Posterior cingulate gyrus (tissue), 11 donors: Measurements from ENCODE around the gene CD300LG.
"Not testable (repeated sequence)": the region's sequence is repeated elsewhere in the genome, so short reads cannot be mapped to it uniquely, and the experiment has no call there.

ENCODE experiments used
- DNase-seq, 10 donors: peaks; one replicate each; pipeline versions ENCODE4 v3.0.0 to v3.0.0-alpha.2; 2020 to 2021; ENCODE audit warnings: mixed read lengths in 3 of 10
- intact Hi-C: fragments of 100-400 bp; cut with DNase I; formaldehyde crosslinking; loops from one replicate; pipeline ENCODE4 v1.15.1; 2023

The CD300LG gene, protein sequence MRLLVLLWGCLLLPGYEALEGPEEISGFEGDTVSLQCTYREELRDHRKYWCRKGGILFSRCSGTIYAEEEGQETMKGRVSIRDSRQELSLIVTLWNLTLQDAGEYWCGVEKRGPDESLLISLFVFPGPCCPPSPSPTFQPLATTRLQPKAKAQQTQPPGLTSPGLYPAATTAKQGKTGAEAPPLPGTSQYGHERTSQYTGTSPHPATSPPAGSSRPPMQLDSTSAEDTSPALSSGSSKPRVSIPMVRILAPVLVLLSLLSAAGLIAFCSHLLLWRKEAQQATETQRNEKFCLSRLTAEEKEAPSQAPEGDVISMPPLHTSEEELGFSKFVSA

DNA sequence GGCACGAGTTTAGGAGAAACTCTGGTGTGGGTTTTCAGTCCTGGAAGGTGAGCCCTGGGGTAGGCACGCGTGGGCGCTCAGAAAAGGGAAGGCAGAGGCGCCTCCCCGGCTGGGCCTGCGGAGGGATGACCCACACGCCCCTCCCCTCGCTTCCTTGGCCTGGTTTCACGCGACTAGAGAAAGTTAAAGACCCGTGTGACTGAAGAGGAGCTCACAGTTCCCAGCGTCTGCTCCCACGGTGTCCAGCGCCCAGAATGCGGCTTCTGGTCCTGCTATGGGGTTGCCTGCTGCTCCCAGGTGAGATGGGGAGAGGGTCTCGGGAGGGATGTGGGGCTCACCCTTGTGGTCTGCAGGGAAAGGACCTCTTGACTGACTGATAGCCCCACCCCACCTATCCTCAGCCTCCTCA, at the start of gene CD300LG:
Gene CD300LG, plus strand, starts transcription at position 214 of the 409 bp plus-strand sequence. Its CDS starts 41 bp downstream, at position 255.
- peak in 2 of 10 donors; percentile 29 to 44 for DNase-seq
- intact Hi-C loops: loop anchor here (1.0 to 5.0 kb wide), 2 partner anchors 68 to 155 kb away; no protein-coding TSS in a partner anchor

GRCh38 chr17:43798024-43798423, 49.0 kb upstream of the CD300LG start:
- intact Hi-C loops, DNase-seq: not testable (repeated sequence)

GRCh38 chr17:43799047-43799446, 47.9 kb upstream of the CD300LG start:
- intact Hi-C loops: no loop called here
- DNase-seq: no peak

DNA sequence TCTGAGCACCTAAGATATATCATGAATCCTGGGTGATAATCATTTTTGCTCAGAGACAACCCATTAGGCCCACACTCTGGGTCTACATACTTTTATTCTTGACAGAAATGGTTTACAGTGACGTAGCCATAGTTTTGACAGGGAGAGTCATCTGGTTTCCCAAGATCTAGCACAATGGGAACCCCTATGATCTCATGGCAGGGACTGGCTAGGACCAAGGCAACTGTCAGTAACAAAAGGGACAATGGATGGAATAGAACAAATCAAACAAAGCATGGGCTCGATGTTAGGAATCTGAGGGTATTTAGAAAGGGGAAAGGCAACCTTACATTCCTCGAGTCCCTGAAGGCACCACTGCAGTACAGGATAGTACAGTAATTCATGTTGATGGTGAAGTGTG, 46.2 kb upstream of the CD300LG start:
- no peak for DNase-seq
- intact Hi-C loops: no loop called here

DNA sequence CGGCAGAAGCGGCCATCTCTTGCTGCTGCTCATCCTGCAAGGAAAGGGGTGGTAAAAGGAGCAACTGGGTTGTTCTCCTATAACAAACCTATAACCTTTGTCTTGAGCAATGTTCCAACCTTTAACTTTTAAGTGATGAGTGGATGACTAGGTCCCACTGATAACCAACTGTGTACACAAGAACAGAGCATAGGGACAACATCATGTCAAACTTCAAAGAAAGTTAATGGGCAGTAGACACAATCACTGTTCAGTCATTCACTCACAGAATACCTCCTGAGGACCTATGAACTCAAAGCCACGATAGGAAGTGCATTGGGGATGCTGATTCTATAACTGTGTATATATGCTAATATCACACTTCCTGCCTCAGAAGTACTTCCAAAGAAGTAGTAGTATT, 45.1 kb upstream of the CD300LG start:
- intact Hi-C loops: no loop called here
- DNase-seq: no peak

DNA sequence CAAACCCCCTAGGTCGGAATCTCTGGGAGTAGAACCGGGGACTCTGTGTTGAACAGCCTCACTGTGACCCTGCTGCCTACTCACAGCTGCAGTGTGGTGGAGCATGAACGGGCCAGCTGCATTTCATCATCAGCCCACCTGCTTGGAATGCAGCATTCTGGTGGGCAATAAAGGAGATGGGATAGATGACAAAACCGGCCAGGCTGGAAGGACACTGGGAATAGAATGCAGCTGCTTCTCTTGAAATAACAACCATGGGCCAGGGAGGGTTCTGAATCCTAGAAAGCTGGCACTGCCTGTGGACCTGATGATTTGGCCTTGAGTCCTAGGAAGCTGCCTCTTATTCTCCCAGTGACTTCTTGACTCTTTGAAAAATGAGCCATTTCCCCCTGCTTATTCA, 43.2 kb upstream of the CD300LG start:
- intact Hi-C loops: no loop called here
- no peak for DNase-seq

GRCh38 chr17:43805117-43805516, 41.9 kb upstream of the CD300LG start:
- intact Hi-C loops: no loop called here
- DNase-seq: no peak

DNA sequence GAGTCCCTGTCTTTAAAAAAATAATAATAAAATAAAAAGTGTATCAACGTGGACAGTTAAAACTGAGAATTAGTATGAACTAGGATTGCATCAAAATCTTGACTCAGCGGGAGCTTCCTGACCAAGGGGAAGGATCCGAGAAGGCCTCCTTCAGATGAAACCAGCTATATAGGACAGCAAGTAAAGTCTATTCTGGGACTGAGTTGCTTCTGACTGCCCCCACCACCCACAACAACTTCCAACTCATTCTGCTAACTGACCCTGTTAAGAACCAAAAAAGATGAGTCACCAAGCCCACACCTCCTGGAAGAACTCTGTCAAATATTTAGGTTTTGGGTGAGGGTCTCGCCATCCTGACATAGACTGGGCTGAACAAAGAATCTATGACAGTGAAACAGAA, 38.9 kb upstream of the CD300LG start:
- no peak for DNase-seq
- intact Hi-C loops: no loop called here

DNA sequence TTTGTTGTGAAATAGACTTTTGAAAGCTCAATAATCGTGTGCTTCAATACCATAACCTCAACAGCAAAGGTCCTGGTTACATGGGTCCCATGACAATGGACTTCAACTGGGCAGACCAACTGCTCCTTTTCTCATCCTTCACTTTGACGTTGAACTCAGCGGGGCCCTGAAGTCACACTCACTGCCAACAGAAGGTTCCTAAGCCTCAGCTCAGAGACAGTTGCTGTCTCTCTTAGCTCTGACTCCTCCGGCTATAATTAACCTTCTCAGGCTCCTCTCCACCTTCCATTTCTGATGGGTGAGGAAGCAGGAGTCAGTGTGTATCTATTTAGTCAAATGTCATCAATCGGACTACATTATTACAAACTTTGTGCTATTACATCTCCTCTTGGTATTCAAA, 37.9 kb upstream of the CD300LG start:
- DNase-seq: no peak
- intact Hi-C loops: no loop called here

DNA sequence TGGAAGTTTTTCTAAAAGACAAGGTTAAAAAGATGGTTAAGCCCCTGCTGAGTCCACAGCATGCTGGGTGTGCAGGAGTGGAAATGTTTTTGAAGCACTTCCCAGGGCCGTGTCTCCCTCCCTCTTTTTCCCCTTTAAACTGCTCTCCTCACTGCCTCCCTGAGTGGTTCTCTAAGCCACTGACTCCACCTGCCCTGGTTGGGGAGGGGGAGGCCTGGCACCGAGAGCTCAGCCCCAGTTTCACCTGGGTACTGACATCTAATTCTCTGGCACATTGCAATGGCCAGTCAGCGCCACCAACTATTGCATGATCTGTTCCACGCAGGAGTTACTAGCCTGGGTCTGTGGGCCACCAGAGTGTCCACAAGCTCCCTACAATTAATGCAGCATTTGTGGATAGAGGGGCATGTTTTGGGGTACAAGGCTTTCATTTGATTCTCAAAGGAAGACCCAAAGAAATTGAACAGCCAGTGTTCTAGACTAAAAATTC, 36.7 kb upstream of the CD300LG start:
- DNase-seq: no peak
- intact Hi-C loops: no loop called here

- intact Hi-C loops: no loop called here
- no peak for DNase-seq
These were observed 36.2 kb upstream of the CD300LG start for GRCh38 chr17:43810823-43811222.

GRCh38 chr17:43812396-43813265, 34.3 kb upstream of the CD300LG start:
- no peak for DNase-seq
- intact Hi-C loops: no loop called here

GRCh38 chr17:43813386-43813785, 33.6 kb upstream of the CD300LG start:
- intact Hi-C loops: no loop called here

DNA sequence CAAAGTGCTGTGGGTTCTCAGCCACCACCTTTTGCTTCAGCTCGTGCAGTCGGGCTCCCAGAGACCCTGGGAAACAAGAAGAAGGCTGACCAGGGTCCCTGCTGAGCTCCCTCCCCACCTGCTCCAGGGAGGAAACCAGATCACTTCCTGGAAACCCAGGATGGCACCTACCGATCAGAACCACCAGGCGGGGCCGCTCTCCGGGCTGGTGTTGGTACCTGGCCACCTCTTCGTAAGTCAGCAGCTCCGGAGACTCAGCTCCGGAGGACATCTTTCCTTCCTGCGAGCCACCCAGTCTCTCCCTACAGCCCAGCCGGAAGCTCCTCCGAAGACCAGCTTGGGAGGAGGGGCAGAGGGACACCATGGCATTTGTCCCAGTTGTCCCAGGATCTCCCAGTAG, 33.0 kb upstream of the CD300LG start:
- intact Hi-C loops: no loop called here
- peak in 1 of 10 donors; percentile 77 for DNase-seq

More at GRCh38 chr17:43813386-43813785, 33.6 kb upstream of the CD300LG start:
- no peak for DNase-seq

DNA sequence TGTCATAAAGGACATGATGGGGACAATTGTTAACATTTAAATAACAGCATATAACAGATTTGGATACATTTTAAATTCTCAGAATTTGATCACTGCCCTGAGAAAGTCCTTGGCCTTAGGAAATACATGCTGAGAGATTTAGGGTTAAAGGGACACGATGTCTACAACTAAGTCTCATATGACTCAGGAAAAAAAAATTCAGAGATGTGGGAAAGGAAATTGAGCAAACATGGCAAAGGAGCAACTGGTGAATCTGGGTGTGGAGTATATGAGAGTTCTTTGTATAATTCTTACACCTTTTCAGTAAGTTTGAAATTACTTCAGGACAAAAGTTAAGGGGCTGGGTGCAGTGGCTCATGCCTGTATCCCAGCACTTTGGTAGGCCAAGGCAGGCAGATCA, 32.3 kb upstream of the CD300LG start:
- intact Hi-C loops: no loop called here
- DNase-seq: no peak

- intact Hi-C loops: no loop called here
- DNase-seq: no peak
These were observed 30.3 kb upstream of the CD300LG start for GRCh38 chr17:43816336-43817320.

- intact Hi-C loops: no loop called here
- no peak for DNase-seq
These were observed 29.1 kb upstream of the CD300LG start for GRCh38 chr17:43817826-43818225.

DNA sequence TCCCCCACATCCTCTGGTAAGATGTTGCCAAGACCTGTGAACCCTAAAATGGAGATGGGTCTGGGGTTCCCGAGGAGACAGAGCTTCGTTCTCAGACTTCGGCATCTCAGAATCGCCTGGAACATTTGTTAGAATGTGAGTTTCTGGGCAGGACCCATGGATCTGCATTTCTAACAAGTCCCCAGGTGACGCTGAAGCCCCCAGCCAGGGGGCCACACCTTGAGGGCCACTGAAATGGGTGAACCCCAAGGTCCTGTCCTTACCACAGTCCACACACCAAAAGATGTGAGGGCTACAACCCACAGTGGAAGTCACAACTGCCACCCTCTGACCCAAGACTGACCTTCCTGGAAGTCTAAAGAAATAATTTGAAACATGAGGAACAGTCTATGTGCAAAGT, 28.0 kb upstream of the CD300LG start:
- no peak for DNase-seq
- intact Hi-C loops: no loop called here

DNA sequence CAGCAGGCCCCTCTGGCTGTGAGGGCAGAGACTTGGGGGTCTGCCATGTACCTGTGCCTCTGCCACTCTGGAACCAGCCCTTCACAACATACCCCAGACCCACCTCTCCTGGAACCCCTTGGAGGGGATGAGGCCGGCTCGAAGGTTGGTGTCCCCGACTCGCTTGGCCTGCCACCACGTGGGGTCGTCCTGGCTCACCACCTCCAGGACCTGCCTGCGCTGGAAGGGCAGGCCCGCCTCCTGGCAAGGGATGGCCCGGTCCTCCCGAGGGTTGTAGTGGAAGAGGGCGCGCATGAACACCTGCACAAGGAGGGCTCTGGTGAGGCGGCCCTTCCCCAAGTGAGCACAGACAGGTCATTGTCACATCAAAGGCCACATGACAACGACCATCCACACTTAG, 26.2 kb upstream of the CD300LG start:
- DNase-seq: peak in 1 of 10 donors; percentile 79
- intact Hi-C loops: no loop called here

- no peak for DNase-seq
- intact Hi-C loops: no loop called here
These were observed 24.3 kb upstream of the CD300LG start for GRCh38 chr17:43822570-43823190.
